GM19452 (cell line): ENCODE measurements around the gene PPP1R1B.

Source experiments
- ATAC-seq: cut with Tn5 transposase; IDR thresholded peaks from one replicate; pipeline ENCODE4 v1.9.1; 2021; ENCODE audit not compliant: unreplicated experiment

The PPP1R1B gene

DNA sequence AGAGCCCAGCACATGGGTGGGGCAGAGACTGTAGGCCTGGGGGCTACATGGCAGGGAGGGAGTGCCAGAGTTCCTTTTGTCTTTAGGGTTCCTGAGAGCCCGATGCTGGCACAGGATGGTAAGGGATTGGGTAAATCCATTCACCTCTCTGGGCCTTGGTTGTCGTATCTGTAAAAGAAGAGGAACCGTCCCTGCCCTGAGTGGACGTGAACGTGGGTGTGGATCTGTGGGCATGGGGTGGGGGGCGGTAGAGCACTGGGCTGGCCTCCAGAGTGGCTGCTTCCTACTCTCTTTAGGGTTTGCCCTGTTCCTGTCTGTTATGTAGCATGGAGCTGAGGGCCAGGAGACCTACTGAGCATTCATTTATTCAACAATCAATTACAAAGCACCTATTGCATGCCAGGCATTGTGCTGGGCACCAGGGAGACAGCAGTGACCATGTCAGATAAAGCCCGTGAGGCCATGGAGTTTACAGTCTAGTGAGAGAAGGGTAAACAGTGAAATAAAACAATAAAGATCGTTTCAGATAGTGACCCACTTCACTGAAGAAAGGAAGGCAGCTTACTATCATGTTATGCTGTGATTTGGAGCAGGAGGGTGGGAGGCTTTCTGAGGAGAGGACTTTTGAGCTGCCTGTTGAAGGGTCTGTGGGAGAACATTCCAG lies 25.3 kb downstream of the PPP1R1B start:
- no peak for ATAC-seq

DNA sequence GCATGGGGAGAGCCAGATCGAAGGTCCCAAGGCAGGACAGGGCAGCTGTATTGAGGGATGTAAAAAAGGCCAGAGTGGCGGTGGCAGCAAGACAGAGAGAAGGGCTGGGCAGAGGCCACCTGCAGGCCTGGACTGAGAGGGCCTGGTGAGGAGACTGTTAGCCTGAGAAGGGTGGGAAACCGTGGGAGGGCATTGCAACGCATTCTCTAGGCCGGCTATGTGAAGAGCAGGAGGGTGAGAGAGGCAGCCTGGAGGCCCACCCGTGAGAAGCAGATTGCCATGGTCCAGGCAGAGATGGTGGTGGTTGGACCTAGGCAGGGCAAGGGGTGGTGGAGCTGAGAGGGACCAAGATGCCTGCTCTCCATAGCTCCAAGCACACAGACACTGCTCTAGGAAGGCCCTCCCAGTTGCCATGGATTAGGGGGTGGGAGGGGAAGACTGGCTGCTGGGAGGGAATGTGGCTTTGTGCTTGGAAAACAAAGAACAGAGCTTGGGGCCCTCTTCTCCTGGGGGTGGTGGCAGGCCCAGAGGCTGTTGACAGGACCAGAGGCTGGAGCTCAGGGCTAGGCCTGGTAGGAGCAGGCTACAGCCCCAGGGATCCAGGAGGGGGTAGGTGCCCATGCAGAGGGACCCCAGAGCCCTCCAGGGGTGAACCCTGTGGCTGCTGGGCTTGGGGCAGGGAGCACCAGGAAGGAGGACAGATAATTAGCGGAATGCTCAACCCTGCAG lies 26.0 kb downstream of the PPP1R1B start:
- ATAC-seq: no peak

DNA sequence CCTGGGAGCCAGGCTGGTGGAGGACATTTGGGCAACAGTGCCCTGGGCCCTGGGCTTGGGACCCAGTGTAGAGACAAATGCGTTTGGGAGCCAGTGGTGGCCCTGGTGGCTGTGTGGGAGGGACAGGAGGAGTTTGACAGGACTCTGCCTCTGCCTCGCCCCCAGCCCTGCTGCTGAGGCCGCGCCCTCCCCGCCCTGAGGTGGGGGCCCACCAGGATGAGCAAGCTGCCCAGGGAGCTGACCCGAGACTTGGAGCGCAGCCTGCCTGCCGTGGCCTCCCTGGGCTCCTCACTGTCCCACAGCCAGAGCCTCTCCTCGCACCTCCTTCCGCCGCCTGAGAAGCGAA lies 26.5 kb downstream of the PPP1R1B start:
- no peak for ATAC-seq

DNA sequence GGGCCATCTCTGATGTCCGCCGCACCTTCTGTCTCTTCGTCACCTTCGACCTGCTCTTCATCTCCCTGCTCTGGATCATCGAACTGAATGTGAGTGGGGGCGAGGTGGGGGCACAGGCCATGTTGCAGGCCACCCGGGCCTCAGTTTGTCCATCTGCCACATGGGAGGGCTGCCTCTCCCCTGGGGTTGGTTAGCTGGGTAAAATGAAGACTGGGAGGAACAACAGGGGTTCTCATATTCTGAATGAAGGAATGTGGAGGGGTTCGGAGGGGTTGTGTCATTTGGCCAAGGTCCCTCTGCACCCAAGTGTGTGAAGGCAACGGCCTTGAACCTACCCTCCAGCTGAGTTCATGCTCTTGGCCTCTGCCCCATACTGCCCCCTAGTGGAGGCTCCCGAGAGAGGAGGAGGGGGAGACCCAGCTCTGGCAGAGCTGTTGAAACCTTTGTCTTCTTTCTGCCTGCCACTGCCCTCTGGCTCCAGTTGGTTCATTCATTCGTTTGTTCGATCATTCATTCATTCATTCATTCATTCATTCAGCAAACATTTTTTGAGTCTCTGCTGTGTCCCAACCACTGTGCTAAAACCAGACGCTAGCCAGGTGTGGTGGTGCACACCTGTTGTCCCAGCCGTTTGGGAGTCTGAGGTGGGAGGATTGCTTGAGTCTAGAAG lies 27.0 kb downstream of the PPP1R1B start:
- no peak for ATAC-seq

DNA sequence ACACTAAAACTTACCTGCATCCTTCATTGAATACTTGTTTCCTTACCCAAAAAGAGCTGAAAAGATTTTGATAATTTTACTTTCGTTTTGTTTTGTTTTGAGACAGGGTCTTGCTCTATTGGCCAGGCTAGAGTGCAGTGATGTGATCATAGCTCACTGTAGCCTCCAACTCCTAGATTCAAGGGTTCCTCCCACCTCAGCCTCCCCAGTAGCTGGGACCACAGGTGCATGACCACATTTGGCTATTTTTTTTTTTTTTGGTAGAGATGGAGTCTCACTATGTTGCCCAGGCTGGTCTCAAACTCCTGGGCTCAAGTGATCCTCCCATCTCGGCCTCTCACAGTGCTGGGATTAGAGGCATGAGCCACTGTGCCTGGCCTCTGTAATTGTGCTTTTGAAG lies 28.4 kb downstream of the PPP1R1B start:
- no peak for ATAC-seq

DNA sequence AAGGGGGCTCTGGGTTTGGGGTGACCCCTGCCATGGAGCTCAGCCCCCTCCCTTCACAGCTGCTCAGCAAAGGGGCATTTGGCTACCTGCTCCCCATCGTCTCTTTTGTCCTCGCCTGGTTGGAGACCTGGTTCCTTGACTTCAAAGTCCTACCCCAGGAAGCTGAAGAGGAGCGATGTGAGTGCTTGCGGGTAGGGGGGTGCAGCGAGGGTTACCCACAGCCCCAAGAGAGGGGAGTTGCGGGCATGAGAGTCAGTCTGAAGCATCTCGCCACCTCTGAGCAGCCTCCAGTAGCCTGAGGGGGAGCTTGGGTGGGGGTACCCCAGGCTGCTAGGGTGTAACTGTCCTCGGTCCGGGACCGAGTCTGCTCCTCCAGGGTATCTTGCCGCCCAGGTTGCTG lies 31.6 kb downstream of the PPP1R1B start:
- ATAC-seq: no peak

DNA sequence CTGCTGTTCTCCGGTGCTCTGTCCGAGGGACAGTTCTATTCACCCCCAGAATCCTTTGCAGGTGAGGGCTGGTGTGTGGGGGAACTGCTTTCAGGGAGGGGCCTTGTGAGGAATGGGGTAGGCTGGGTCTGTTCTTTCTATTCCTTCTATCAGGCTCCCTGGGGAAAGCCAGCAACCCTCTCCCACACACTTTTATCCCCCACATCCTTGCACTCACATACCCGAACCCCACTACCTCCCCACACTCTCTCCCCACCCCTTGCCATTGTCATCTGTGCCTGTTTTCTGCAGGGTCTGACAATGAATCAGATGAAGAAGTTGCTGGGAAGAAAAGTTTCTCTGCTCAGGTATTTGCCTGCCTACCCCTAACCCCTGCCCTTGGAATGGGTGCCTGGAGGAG lies 32.0 kb downstream of the PPP1R1B start:
- ATAC-seq: no peak

DNA sequence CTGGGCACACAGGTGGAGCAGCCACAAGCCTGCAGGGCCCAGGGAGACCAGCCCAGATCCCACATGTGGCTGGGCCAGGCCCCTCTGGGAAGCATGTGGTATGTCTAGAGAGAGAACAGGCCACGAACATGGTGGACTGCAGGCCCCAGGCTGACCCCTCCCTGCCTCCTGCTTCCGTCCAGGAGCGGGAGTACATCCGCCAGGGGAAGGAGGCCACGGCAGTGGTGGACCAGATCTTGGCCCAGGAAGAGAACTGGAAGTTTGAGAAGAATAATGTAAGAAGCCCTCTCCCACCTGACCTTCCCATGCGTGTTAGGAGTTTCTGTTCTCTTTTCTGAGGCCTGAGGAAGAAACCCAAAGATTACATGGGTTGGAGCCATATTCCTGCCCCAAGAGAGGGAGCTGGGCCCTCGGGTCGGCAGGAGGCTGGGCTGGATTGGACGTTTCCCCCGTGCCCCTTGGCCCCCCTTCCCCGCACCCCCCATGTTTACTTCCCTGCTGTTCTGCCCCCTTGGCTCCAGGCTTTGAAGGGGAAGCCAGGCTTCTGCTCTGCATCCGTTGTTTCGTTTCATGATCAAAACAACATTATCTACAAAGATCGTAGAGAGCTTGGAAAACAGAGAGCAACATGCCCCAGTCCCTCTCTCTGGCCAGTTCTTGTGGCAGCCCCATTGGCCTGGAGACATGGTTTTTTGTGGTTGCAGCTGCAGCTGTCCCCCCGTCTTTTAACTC lies 32.7 kb downstream of the PPP1R1B start:
- ATAC-seq: no peak

DNA sequence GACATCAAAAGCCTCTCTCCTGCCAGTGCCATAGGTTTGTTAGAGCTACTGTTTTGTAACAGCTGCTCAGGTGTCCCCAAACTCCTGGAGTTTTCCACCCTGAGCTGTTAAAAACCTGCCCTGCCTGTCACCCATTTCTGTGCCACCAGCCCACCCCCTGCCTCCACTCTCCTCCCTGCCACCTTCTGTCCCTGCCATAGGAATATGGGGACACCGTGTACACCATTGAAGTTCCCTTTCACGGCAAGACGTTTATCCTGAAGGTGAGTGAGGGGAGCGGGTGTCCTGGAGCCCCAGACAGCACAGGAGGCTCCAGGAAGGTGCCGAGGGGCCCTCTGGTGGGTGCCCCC lies 33.2 kb downstream of the PPP1R1B start:
- ATAC-seq: no peak

DNA sequence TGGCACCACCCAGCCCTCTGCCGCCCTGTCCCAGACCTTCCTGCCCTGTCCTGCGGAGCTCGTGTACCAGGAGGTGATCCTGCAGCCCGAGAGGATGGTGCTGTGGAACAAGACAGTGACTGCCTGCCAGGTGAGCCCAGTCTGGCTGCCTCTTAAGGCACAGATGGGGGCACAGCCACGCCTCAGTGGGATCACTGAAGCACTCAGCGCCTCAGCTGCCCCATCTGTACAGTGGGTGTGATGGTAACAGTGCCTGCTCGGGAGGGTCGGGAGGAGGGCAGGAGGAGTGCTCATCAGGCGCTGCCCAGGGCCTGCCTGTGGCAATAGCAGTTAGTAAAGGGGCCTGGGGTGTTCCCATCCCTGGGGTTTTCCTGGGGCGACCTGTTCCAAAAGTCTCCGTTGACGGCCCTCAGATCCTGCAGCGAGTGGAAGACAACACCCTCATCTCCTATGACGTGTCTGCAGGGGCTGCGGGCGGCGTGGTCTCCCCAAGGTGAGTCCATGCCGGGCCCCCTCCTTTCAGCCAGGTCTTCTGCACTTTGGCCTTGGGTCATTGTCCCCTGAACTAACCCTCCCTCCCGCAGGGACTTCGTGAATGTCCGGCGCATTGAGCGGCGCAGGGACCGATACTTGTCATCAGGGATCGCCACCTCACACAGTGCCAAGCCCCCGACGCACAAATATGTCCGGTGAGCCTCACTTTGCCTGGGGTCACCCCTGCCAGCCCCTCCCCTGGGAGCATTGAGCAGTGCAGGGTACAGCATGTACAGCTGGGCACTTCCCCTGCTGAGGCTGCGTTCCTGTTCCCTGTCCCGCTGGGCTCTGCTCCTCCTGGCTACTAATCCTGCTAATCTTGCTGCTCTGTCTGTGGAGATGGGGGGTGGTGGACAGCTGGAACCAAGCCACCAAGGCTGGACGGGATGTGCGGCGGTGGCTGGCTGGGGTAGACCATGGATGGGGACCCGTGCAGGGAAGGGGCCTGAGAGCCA lies 33.9 kb downstream of the PPP1R1B start:
- no peak for ATAC-seq

DNA sequence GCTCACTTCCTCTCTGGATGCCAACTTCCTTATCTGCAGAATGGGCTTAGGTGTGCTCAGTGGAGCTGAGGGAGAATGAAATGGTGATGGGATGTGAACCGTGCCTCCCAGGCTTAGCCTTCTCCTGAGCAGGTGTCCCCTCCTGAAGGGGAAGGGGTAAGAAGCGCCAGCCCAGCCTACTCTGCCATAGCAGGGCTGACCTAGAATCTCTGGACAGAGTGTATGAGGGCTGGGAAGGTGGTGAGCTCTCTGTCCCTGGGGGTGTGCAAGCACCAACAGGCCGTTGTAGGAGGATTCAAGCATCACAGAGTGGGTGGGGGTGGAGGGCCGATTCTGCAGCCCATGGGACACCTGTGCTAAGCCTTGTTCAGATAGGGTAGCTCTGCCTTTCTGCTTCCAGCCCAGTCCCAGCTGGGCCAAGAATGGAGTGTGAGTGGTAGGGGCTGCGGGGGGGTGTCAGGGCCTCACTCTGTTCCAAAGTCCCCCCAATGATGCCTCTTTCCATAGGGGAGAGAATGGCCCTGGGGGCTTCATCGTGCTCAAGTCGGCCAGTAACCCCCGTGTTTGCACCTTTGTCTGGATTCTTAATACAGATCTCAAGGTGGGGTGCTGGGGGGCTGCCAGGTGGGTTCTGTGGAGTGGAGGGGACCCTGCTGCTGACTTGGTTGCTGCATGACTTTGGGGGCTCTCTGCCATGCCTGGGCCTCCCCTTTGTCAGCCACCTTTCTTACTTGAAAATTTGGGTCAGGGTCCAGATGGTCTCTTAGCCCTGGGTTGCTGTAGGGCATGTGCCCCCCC lies 35.2 kb downstream of the PPP1R1B start:
- ATAC-seq: no peak

DNA sequence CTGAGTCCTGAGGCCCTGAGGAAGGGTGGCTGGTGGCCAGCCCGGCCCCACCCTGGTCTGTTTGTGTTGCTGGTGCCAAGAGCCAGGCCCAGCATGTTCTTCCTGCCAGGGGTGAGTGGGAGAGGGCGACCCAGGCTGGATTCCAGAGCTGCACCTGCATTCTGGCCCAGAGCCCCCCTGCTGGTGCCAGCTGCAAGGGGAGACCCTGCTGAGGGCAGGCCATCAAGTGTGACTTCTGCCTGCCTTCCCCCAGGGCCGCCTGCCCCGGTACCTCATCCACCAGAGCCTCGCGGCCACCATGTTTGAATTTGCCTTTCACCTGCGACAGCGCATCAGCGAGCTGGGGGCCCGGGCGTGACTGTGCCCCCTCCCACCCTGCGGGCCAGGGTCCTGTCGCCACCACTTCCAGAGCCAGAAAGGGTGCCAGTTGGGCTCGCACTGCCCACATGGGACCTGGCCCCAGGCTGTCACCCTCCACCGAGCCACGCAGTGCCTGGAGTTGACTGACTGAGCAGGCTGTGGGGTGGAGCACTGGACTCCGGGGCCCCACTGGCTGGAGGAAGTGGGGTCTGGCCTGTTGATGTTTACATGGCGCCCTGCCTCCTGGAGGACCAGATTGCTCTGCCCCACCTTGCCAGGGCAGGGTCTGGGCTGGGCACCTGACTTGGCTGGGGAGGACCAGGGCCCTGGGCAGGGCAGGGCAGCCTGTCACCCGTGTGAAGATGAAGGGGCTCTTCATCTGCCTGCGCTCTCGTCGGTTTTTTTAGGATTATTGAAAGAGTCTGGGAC lies 36.0 kb downstream of the PPP1R1B start:
- ATAC-seq: no peak

DNA sequence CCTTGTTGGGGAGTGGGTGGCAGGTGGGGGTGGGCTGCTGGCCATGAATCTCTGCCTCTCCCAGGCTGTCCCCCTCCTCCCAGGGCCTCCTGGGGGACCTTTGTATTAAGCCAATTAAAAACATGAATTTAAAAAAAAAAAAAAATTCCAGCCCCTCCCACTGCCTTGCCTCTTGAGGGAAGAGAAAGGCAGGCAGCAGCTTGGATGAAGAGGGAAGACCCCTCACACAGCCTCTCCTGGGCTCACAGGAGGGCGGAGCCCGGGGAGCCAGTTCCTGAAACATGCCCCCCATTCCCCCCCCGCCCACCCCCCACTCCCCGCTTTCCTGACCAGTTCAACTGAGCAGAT lies 36.6 kb downstream of the PPP1R1B start:
- no peak for ATAC-seq

DNA sequence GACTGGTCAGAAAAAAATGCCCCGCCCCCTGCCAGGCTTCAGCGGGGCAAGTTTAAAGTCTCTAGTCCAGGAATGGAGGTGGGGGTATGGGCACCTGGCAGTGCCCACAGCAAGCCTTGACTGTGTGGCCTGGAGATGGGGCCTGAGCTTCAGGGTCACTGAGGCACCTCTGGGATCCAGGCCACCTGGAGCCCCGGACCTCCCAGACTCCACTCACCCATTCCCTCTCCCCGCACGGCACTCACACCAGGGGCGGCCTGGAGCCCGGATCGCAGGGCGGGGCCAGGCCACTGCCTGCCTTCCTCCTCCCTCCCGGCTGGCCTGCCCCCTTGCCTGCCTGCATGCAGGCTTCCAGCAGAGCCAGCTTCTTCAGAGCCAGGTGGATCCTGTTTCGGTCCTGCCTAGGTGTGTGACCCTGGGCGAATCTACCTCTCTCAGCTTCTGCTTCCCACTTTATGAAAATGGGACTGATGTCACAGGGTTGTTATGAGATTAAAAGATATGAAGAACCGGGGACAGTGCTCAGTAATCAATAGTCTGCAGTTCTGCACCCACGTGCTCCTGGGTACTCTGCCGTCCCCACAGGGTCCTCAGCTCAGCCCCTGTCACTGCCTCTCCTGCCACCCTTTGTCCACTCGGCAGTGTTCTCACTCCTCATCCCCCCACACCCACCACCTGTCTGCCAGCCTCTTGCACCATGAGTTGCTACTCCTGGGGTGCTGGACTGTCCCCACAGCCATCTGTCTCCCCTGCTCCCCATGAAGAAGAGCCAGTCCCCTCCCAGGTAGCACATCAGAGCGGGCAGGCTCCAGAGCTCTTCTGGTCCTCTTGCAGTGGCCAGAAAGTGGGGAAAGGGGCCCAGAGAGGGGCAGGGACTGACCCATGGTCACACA lies 37.2 kb downstream of the PPP1R1B start:
- ATAC-seq: no peak

DNA sequence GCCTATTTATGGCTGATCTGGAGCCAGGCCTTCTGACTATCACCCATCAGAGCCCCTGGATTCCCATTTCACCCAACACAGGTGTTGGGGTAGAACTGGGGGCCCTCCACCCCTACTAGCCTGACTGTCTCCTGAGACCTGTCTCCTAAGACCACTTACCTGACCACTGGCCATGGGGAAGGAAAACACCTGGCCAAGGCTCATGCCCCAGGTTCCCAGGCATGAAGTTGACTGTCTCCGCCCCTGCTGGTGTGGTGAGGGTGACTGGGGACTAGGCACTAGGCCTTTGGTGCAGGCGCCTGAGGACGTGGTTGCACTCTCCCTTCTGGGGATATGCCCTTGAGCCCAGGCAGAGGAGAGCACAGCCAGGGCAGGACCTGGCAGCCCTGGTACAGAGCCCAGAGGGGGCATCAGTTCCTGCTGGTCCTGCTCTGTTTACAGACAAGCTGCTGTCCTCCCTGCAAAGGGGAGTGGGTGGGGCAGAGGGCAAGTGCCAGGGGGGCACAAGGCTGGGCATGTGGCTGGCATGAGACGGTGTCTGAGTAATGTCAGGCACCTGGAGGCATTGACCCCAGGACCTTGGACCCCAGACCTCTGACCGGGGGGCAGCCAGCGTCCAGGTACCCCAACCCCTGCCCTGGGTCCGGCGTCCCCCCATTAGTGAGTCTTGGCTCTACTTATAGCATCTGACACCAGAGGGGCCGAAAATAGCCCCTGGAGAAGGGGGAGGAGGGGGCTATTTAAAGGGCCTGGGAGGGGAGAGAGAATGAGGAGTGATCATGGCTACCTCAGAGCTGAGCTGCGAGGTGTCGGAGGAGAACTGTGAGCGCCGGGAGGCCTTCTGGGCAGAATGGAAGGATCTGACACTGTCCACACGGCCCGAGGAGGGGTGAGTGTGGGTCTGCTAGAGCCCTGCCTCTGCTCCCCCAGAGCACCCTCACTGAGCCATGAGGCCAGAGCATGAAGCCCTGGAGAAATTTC lies 38.1 kb downstream of the PPP1R1B start, which contains the start of gene TCAP:
Gene TCAP, plus strand, starts transcription at position 769 of the 981 bp plus-strand sequence. Its CDS starts 11 bp downstream, at position 780.
- ATAC-seq: no peak

DNA sequence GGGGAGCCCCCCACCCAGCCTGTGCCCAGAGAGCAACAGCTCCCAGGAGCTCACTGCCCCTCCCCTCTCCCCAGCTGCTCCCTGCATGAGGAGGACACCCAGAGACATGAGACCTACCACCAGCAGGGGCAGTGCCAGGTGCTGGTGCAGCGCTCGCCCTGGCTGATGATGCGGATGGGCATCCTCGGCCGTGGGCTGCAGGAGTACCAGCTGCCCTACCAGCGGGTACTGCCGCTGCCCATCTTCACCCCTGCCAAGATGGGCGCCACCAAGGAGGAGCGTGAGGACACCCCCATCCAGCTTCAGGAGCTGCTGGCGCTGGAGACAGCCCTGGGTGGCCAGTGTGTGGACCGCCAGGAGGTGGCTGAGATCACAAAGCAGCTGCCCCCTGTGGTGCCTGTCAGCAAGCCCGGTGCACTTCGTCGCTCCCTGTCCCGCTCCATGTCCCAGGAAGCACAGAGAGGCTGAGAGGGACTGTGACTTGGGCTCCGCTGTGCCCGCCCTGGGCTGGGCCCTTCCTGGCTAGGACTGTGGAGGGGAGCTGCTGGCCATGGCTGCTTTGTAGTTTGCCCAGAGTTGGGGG lies 39.0 kb downstream of the PPP1R1B start:
- no peak for ATAC-seq

DNA sequence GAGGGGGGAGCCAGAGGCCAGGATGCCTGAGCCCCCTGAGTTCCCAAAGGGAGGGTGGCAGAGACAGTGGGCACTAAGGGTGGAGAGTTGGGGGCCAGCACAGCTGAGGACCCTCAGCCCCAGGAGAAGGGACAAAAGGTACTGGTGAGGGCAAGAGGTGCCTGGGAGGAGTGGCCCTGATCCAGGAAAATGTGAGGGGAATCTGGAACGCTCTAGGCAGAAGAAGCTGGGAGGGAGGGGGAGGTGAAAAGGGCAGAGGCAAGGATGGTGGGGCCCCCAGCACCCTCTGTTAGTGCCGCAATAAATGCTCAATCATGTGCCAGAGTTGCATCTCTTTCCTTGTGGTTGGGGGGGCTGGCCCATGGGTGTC lies 39.5 kb downstream of the PPP1R1B start:
- ATAC-seq: no peak
